HEK293 (cell line): ENCODE results near the gene INCA1.

ENCODE experiments used
- CTCF ChIA-PET: fragments of 350-600 bp; formaldehyde crosslinking; extraction: SDS; loops from one replicate; lab custom pipeline; 2021; ENCODE audit warnings: antibody characterized with exemption; lab: Yijun Ruan, JAX
- POLR2A ChIA-PET: fragments of 300-600 bp; formaldehyde crosslinking; extraction: SDS; loops from one replicate; lab custom pipeline; 2020; ENCODE audit warnings: antibody characterized with exemption, inconsistent platforms; lab: Yijun Ruan, JAX
- H3K27ac ChIP-seq: fragments of 200-500 bp; sonication (Bioruptor generic); 2 replicates; pipeline ENCODE4 v1.5.1; 2014; ENCODE audit warnings: low read depth, low read length, control low read depth, inconsistent platforms; ENCODE audit errors: extremely low read depth
- H3K36me3 ChIP-seq, 2 experiments: fragments of 200-500 bp in 1 of 2; sonication (Bioruptor generic) in 1 of 2; 1 replicate in 1 of 2; 2 replicates in 1 of 2; pipeline ENCODE4 v1.5.1; 2014 to 2017; ENCODE audit warnings: inconsistent platforms in 2 of 2, low read length in 2 of 2; ENCODE audit not compliant: control insufficient read depth in 2 of 2, insufficient read depth in 1 of 2
- H3K4me1 ChIP-seq: fragments of 200-500 bp; sonication (Bioruptor generic); 2 replicates; pipeline ENCODE4 v1.5.1; 2014; ENCODE audit warnings: mild to moderate bottlenecking, low read length, inconsistent platforms; ENCODE audit not compliant: control insufficient read depth, insufficient read depth
- H3K4me3 ChIP-seq: 2 replicates; pipeline ENCODE4 v1.5.1; 2011; ENCODE audit warnings: low read depth, mild to moderate bottlenecking, control low read depth, low read length, moderate library complexity
- H3K9me3 ChIP-seq: fragments of 200-500 bp; sonication (Bioruptor generic); 2 replicates; pipeline ENCODE4 v1.5.1; 2014; ENCODE audit warnings: low read depth, low read length, inconsistent platforms; ENCODE audit not compliant: control insufficient read depth, insufficient read depth
- AEBP2 ChIP-seq: fragments of 450-650 bp; formaldehyde crosslinking; IDR thresholded peaks from 2 replicates; pipeline ENCODE4 v1.5.1; 2016; ENCODE audit warnings: missing biosample characterization, missing genetic modification characterization, borderline replicate concordance
- EGR2 ChIP-seq: fragments of 450-650 bp; formaldehyde crosslinking; IDR thresholded peaks from 2 replicates; pipeline ENCODE4 v1.5.1; 2016; ENCODE audit warnings: low read depth, missing biosample characterization, missing genetic modification characterization
- GFI1B ChIP-seq: fragments of 450-650 bp; formaldehyde crosslinking; IDR thresholded peaks from 2 replicates; pipeline ENCODE4 v1.5.1; 2016; ENCODE audit warnings: missing biosample characterization, missing genetic modification characterization
- GLIS1 ChIP-seq: fragments of 450-650 bp; formaldehyde crosslinking; IDR thresholded peaks from 2 replicates; pipeline ENCODE4 v1.5.1; 2016; ENCODE audit warnings: missing biosample characterization, missing genetic modification characterization
- GLIS2 ChIP-seq: fragments of 450-650 bp; formaldehyde crosslinking; IDR thresholded peaks from 2 replicates; pipeline ENCODE4 v1.5.1; 2016; ENCODE audit warnings: missing biosample characterization, missing genetic modification characterization
- IKZF3 ChIP-seq: fragments of 450-650 bp; IDR thresholded peaks from 2 replicates; pipeline ENCODE4 v1.5.0; 2018; ENCODE audit warnings: missing biosample characterization, mild to moderate bottlenecking, missing genetic modification characterization, moderate library complexity
- KLF1 ChIP-seq: fragments of 450-650 bp; formaldehyde crosslinking; IDR thresholded peaks from 2 replicates; pipeline ENCODE4 v1.5.1; 2016; ENCODE audit warnings: missing biosample characterization, missing genetic modification characterization
- MZF1 ChIP-seq: fragments of 450-650 bp; formaldehyde crosslinking; IDR thresholded peaks from 2 replicates; pipeline ENCODE4 v1.5.1; 2017; ENCODE audit warnings: missing biosample characterization, missing genetic modification characterization, borderline replicate concordance
- REST ChIP-seq: fragments of 450-650 bp; formaldehyde crosslinking; IDR thresholded peaks from 2 replicates; pipeline ENCODE4 v1.5.1; 2016; ENCODE audit warnings: missing biosample characterization, missing genetic modification characterization
- SCRT2 ChIP-seq: fragments of 450-650 bp; formaldehyde crosslinking; IDR thresholded peaks from 2 replicates; pipeline ENCODE4 v1.5.1; 2016; ENCODE audit warnings: missing biosample characterization, missing genetic modification characterization
- ZBTB17 ChIP-seq: fragments of 450-650 bp; formaldehyde crosslinking; IDR thresholded peaks from 2 replicates; pipeline ENCODE4 v1.5.1; 2016; ENCODE audit warnings: missing biosample characterization, missing genetic modification characterization
- ZBTB21 ChIP-seq: fragments of 450-650 bp; formaldehyde crosslinking; IDR thresholded peaks from 2 replicates; pipeline ENCODE4 v1.5.1; 2017; ENCODE audit warnings: missing biosample characterization, missing genetic modification characterization
- ZNF157 ChIP-seq: fragments of 450-650 bp; formaldehyde crosslinking; IDR thresholded peaks from 2 replicates; pipeline ENCODE4 v1.5.1; 2016; ENCODE audit warnings: missing biosample characterization, missing genetic modification characterization
- ZNF18 ChIP-seq: fragments of 450-650 bp; formaldehyde crosslinking; IDR thresholded peaks from 2 replicates; pipeline ENCODE4 v1.5.1; 2016; ENCODE audit warnings: missing biosample characterization, missing genetic modification characterization
- ZNF2 ChIP-seq: fragments of 450-650 bp; formaldehyde crosslinking; IDR thresholded peaks from 2 replicates; pipeline ENCODE4 v1.5.1; 2016; ENCODE audit warnings: missing biosample characterization, missing genetic modification characterization
- ZNF274 ChIP-seq, 2 experiments: fragments of 200-500 bp in 1 of 2; fragments of 450-650 bp in 1 of 2; sonication (Bioruptor generic) in 1 of 2; formaldehyde crosslinking in 1 of 2; IDR thresholded peaks; 2 replicates each; pipeline versions ENCODE4 v1.5.1 to v1.6.1; 2014 to 2016; ENCODE audit warnings: borderline replicate concordance in 1 of 2, inconsistent platforms in 1 of 2, low read length in 1 of 2, missing biosample characterization in 1 of 2, missing genetic modification characterization in 1 of 2
- ZNF366 ChIP-seq: fragments of 450-650 bp; formaldehyde crosslinking; conservative IDR thresholded peaks from 2 replicates; pipeline ENCODE4 v1.5.1; 2016; ENCODE audit warnings: missing biosample characterization, missing genetic modification characterization
- ZNF37A ChIP-seq: fragments of 450-650 bp; IDR thresholded peaks from 2 replicates; pipeline ENCODE4 v1.5.1; 2018; ENCODE audit warnings: missing biosample characterization, missing genetic modification characterization
- ZNF571 ChIP-seq: fragments of 450-650 bp; formaldehyde crosslinking; IDR thresholded peaks from 2 replicates; pipeline ENCODE4 v1.5.0; 2017; ENCODE audit warnings: missing biosample characterization, missing genetic modification characterization
- ZNF600 ChIP-seq: fragments of 450-650 bp; formaldehyde crosslinking; IDR thresholded peaks from 2 replicates; pipeline ENCODE4 v1.5.1; 2016; ENCODE audit warnings: missing biosample characterization, missing genetic modification characterization
- ZNF629 ChIP-seq: fragments of 450-650 bp; formaldehyde crosslinking; IDR thresholded peaks from 2 replicates; pipeline ENCODE4 v1.5.1; 2017; ENCODE audit warnings: missing biosample characterization, missing genetic modification characterization
- ZNF76 ChIP-seq: fragments of 450-650 bp; formaldehyde crosslinking; IDR thresholded peaks from 2 replicates; pipeline ENCODE4; 2016; ENCODE audit warnings: low read depth, missing biosample characterization, missing genetic modification characterization, borderline replicate concordance

INCA1 gene

GRCh38 chr17:4946312-4946976, 50.9 kb downstream of the INCA1 start:
- POLR2A ChIA-PET: interaction anchor here (0.6 to 17.9 kb wide), 8 partner anchors 9 to 381 kb away, joined by 3 to 358 read pairs (median 4); partner anchors contain the start of genes INCA1, KIF1C and SPAG7
- H3K27ac ChIP-seq: peak overlapping the region; percentile 99
- H3K9me3 ChIP-seq: no peaks in the 10 kb centered on the region
- H3K4me3 ChIP-seq: peak overlapping the region; percentile 97
- CTCF ChIA-PET: interaction anchor here (0.6 to 2.5 kb wide), 5 partner anchors 37 to 265 kb away, joined by 3 to 11 read pairs (median 4); partner anchors contain the start of genes CAMTA2 and CHRNE
- peaks cover 22% of the 10 kb centered on the region for H3K4me1 ChIP-seq
- peaks cover 38 to 57% of the 10 kb centered on the region in 2 experiments for H3K36me3 ChIP-seq
- TF ChIP-seq ZNF629 (tag by site-specific recombination): no peak
- TF ChIP-seq IKZF3 (tag by site-specific recombination): no peak
- 0 out of 2 replicates have a peak, but pooled peaks have one; percentile 15 for TF ChIP-seq ZNF2 (tag by site-specific recombination)
- TF ChIP-seq ZNF37A (tag by site-specific recombination): no peak
- TF ChIP-seq ZBTB17 (tag by site-specific recombination): peak; percentile 45
- TF ChIP-seq KLF1 (tag by site-specific recombination): no peak
- no peak for TF ChIP-seq ZNF157 (tag by site-specific recombination)
- TF ChIP-seq ZNF274 (IDR thresholded peaks at IDR 0.05; ENCODE audit: low read length): no peak
- no peak for TF ChIP-seq ZNF274 (tag by site-specific recombination; IDR thresholded peaks at IDR 0.05; ENCODE audit: borderline replicate concordance)
- TF ChIP-seq ZNF76 (tag by site-specific recombination): no peak
- TF ChIP-seq MZF1 (tag by site-specific recombination): peak; percentile 21; the same call in 1 of the 2 replicates
- no peak for TF ChIP-seq GFI1B (tag by site-specific recombination)
- TF ChIP-seq SCRT2: no peak
- no peak for TF ChIP-seq ZBTB21 (tag by site-specific recombination)
- TF ChIP-seq AEBP2 (tag by site-specific recombination): no peak
- TF ChIP-seq ZNF18 (tag by site-specific recombination): no peak
- 0 out of 2 replicates have a peak, but pooled peaks have one; percentile 11 for TF ChIP-seq ZNF366
- peak; percentile 68 for TF ChIP-seq ZNF600 (tag by site-specific recombination)
- TF ChIP-seq EGR2 (tag by site-specific recombination): no peak
- no peak for TF ChIP-seq GLIS2 (tag by site-specific recombination)
- TF ChIP-seq, all 188 proteins: peak for 5

- H3K36me3 ChIP-seq: peaks cover 38 to 60% of the 10 kb centered on the region in 2 experiments
- no peaks in the 10 kb centered on the region for H3K9me3 ChIP-seq
- CTCF ChIA-PET: interaction anchor here (0.6 to 2.5 kb wide), 6 partner anchors 37 to 264 kb away, joined by 3 to 11 read pairs (median 4); partner anchors contain the start of genes CAMTA2 and CHRNE
- H3K4me1 ChIP-seq: peaks cover 24% of the 10 kb centered on the region
- TF ChIP-seq GLIS1 (tag by site-specific recombination) (peak; percentile 14; the same call in 1 of the 2 replicates), ZNF571 (tag by site-specific recombination) (no peak), REST (tag by site-specific recombination) (peak; percentile 65; the same call in 1 of the 2 replicates)
- TF ChIP-seq, all 188 proteins: peak for 2
- H3K27ac ChIP-seq: peak overlapping the region; percentile 99
- no peak overlapping the region for H3K4me3 ChIP-seq
- POLR2A ChIA-PET: interaction anchor here (0.6 to 17.9 kb wide), 6 partner anchors 12 to 381 kb away, joined by 3 to 358 read pairs (median 4); partner anchors contain the start of gene SPAG7
These were observed 51.4 kb downstream of the INCA1 start for GRCh38 chr17:4945944-4946280.
